K562 (cell line): ENCODE measurements around the gene LGALS7B. TPM values are rescaled to one million over a fixed set of nuclear protein-coding genes. Genes with fewer than 3 reads are reported as not detected.

Source experiments
- ADNP ChIP-seq: fragments of 200-800 bp; sonication (Bioruptor generic); IDR thresholded peaks from 2 replicates; pipeline ENCODE4 v1.6.1; 2016; ENCODE audit warnings: missing genetic modification characterization, missing compliant biosample characterization
- ATF3 ChIP-seq, 2 experiments: fragments of 450-650 bp in 1 of 2; sonication (generic) in 1 of 2; formaldehyde crosslinking in 1 of 2; IDR thresholded peaks in 1 of 2; conservative IDR thresholded peaks in 1 of 2; 2 replicates each; pipeline versions ENCODE4 v1.6.1 to v1.8.1; 2016 to 2023; ENCODE audit warnings: mild to moderate bottlenecking in 2 of 2, moderate library complexity in 2 of 2, inconsistent platforms in 1 of 2, missing genetic modification reagents in 1 of 2
- ATF7 ChIP-seq: fragments of 450-650 bp; IDR thresholded peaks from 2 replicates; pipeline ENCODE4 v1.7.1; 2014; ENCODE audit warnings: mild to moderate bottlenecking, moderate library complexity
- BCOR ChIP-seq: fragments of 450-650 bp; IDR thresholded peaks from 2 replicates; pipeline ENCODE4 v1.6.1; 2016
- COPS2 ChIP-seq: fragments of 450-650 bp; conservative IDR thresholded peaks from 2 replicates; pipeline ENCODE4 v1.6.1; 2016; ENCODE audit warnings: mild to moderate bottlenecking, moderate library complexity
- ERF ChIP-seq: fragments of 450-650 bp; formaldehyde crosslinking; IDR thresholded peaks from 2 replicates; pipeline ENCODE4 v1.4.0; 2020; ENCODE audit warnings: mild to moderate bottlenecking, mixed read lengths
- FOXJ2 ChIP-seq: fragments of 200-800 bp; sonication (Bioruptor generic); IDR thresholded peaks from 2 replicates; pipeline ENCODE4 v1.6.1; 2016; ENCODE audit warnings: missing genetic modification characterization, missing compliant biosample characterization
- HDAC8 ChIP-seq: fragments of 450-650 bp; IDR thresholded peaks from 2 replicates; pipeline ENCODE4 v1.6.1; 2016; ENCODE audit warnings: mild to moderate bottlenecking, missing genetic modification characterization, moderate library complexity, missing compliant biosample characterization
- PHF20 ChIP-seq: fragments of 450-650 bp; IDR thresholded peaks from 2 replicates; pipeline ENCODE4 v1.6.1; 2018; ENCODE audit not compliant: partially characterized antibody
- PTBP1 ChIP-seq: fragments of 200-400 bp; formaldehyde crosslinking; IDR thresholded peaks from 2 replicates; pipeline ENCODE4 v1.6.1; 2017; ENCODE audit warnings: low read depth, low read length
- RB1 ChIP-seq: fragments of 450-650 bp; IDR thresholded peaks from 2 replicates; pipeline ENCODE4 v1.6.1; 2017; ENCODE audit warnings: low read depth, mild to moderate bottlenecking
- RBBP5 ChIP-seq: fragments of 200-600 bp; sonication (generic); IDR thresholded peaks from 2 replicates; pipeline ENCODE4 v1.6.1; 2012; ENCODE audit warnings: borderline replicate concordance, mild to moderate bottlenecking, low read length, control low read depth, inconsistent platforms; ENCODE audit not compliant: insufficient read depth, poor library complexity, severe bottlenecking
- RBM34 ChIP-seq: fragments of 200-400 bp; formaldehyde crosslinking; IDR thresholded peaks from 2 replicates; pipeline ENCODE4 v1.6.1; 2018; ENCODE audit warnings: low read length, borderline replicate concordance; ENCODE audit not compliant: insufficient read depth
- RFX7 ChIP-seq: fragments of 250-450 bp; sonication (Bioruptor Pico); IDR thresholded peaks from 2 replicates; pipeline ENCODE4 v1.5.1; 2021; ENCODE audit warnings: mild to moderate bottlenecking
- SMARCC2 ChIP-seq: fragments of 450-650 bp; IDR thresholded peaks from 2 replicates; pipeline ENCODE4 v1.6.1; 2017; ENCODE audit warnings: antibody characterized with exemption, moderate library complexity, mild to moderate bottlenecking, low read depth
- TOE1 ChIP-seq, 2 experiments: fragments of 450-650 bp in 1 of 2; sonication (generic) in 1 of 2; formaldehyde crosslinking in 1 of 2; IDR thresholded peaks; 2 replicates each; pipeline versions ENCODE4 v1.7.1 to v1.8.0; 2016 to 2022; ENCODE audit warnings: borderline replicate concordance in 2 of 2, mild to moderate bottlenecking in 2 of 2, antibody characterized with exemption in 1 of 2, inconsistent platforms in 1 of 2, low read depth in 1 of 2, missing genetic modification reagents in 1 of 2, moderate library complexity in 1 of 2
- YBX1 ChIP-seq: fragments of 450-650 bp; IDR thresholded peaks from 2 replicates; pipeline ENCODE4 v1.7.1; 2016; ENCODE audit warnings: mild to moderate bottlenecking
- ZFX ChIP-seq: sonication (generic); formaldehyde crosslinking; IDR thresholded peaks from 2 replicates; pipeline ENCODE4 v1.8.0; 2022; ENCODE audit warnings: mild to moderate bottlenecking, missing genetic modification reagents, moderate library complexity
- polyA plus RNA-seq, 8 experiments: library from polyadenylated mRNA; depleted of rRNA in 4 of 8; stranded (reverse) in 5 of 8; unstranded in 3 of 8; fragments of >200 nt; fragmentation: Nextera tagmentation in 2 of 8; fragmentation: Illumina TruSeq in 1 of 8; extraction: Ambion mirVana in 2 of 8; extraction: Trizol in 1 of 8; gene quantifications; 2 replicates each; pipeline versions ENCODE4 v1.2.1 to v1.2.3, GENCODE V29; 2011 to 2014; ENCODE audit warnings: inconsistent platforms in 1 of 8, missing spikeins in 1 of 8
- total RNA-seq, 7 experiments: library from RNA; depleted of rRNA in 6 of 7; stranded (reverse); fragments of >200 nt in 6 of 7; fragmentation: Illumina TruSeq in 2 of 7; extraction: Trizol in 2 of 7; gene quantifications; 2 replicates each; pipeline versions ENCODE4 v1.2.1 to v1.2.3, GENCODE V29; 2011 to 2021; ENCODE audit warnings: low replicate concordance in 1 of 7
- TF ChIP-seq, protein P1 (sequence below): fragments of 450-650 bp; IDR thresholded peaks from 2 replicates; pipeline ENCODE4 v1.6.1; 2016; ENCODE audit warnings: low read depth, mild to moderate bottlenecking, moderate library complexity
- TF ChIP-seq, protein P2 (sequence below): fragments of 450-650 bp; IDR thresholded peaks from 2 replicates; pipeline ENCODE4 v1.7.1; 2018; ENCODE audit warnings: mild to moderate bottlenecking, low read depth; ENCODE audit not compliant: partially characterized antibody
- TF ChIP-seq, protein P3 (sequence below): fragments of 250-450 bp; sonication (Bioruptor Pico); IDR thresholded peaks from 2 replicates; pipeline ENCODE4 v1.4.0; 2020; ENCODE audit warnings: mild to moderate bottlenecking, moderate library complexity, borderline replicate concordance

Gene LGALS7B
- total and polyA plus RNA-seq, 9 of the 15 experiments (the other 6 are each of a cell fraction or from before 2014, with no cell fraction given) = not detected

- TF ChIP-seq, protein P1, sequence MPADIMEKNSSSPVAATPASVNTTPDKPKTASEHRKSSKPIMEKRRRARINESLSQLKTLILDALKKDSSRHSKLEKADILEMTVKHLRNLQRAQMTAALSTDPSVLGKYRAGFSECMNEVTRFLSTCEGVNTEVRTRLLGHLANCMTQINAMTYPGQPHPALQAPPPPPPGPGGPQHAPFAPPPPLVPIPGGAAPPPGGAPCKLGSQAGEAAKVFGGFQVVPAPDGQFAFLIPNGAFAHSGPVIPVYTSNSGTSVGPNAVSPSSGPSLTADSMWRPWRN = no peak
- TF ChIP-seq ZFX (CRISPR knock-in tag) = no peak
- TF ChIP-seq RFX7 = no peak
- TF ChIP-seq RB1 = no peak
- no peak for TF ChIP-seq COPS2
- no peak for TF ChIP-seq HDAC8 (tag)
- TF ChIP-seq BCOR = peak; percentile 46; the same call in 1 of the 2 replicates
- TF ChIP-seq TOE1 (IDR thresholded peaks at IDR 0.05; ENCODE audit: borderline replicate concordance) = no peak
- no peak for TF ChIP-seq TOE1 (CRISPR knock-in tag; IDR thresholded peaks at IDR 0.05; ENCODE audit: borderline replicate concordance, low read depth)
- TF ChIP-seq, protein P2, sequence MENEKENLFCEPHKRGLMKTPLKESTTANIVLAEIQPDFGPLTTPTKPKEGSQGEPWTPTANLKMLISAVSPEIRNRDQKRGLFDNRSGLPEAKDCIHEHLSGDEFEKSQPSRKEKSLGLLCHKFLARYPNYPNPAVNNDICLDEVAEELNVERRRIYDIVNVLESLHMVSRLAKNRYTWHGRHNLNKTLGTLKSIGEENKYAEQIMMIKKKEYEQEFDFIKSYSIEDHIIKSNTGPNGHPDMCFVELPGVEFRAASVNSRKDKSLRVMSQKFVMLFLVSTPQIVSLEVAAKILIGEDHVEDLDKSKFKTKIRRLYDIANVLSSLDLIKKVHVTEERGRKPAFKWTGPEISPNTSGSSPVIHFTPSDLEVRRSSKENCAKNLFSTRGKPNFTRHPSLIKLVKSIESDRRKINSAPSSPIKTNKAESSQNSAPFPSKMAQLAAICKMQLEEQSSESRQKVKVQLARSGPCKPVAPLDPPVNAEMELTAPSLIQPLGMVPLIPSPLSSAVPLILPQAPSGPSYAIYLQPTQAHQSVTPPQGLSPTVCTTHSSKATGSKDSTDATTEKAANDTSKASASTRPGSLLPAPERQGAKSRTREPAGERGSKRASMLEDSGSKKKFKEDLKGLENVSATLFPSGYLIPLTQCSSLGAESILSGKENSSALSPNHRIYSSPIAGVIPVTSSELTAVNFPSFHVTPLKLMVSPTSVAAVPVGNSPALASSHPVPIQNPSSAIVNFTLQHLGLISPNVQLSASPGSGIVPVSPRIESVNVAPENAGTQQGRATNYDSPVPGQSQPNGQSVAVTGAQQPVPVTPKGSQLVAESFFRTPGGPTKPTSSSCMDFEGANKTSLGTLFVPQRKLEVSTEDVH = no peak
- no peak for TF ChIP-seq PHF20
- TF ChIP-seq YBX1 = no peak
- TF ChIP-seq, protein P3, sequence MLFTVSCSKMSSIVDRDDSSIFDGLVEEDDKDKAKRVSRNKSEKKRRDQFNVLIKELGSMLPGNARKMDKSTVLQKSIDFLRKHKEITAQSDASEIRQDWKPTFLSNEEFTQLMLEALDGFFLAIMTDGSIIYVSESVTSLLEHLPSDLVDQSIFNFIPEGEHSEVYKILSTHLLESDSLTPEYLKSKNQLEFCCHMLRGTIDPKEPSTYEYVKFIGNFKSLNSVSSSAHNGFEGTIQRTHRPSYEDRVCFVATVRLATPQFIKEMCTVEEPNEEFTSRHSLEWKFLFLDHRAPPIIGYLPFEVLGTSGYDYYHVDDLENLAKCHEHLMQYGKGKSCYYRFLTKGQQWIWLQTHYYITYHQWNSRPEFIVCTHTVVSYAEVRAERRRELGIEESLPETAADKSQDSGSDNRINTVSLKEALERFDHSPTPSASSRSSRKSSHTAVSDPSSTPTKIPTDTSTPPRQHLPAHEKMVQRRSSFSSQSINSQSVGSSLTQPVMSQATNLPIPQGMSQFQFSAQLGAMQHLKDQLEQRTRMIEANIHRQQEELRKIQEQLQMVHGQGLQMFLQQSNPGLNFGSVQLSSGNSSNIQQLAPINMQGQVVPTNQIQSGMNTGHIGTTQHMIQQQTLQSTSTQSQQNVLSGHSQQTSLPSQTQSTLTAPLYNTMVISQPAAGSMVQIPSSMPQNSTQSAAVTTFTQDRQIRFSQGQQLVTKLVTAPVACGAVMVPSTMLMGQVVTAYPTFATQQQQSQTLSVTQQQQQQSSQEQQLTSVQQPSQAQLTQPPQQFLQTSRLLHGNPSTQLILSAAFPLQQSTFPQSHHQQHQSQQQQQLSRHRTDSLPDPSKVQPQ (CRISPR knock-in tag) = no peak
- no peak for TF ChIP-seq ATF7
- peak; percentile 29; the same call in 1 of the 2 replicates for TF ChIP-seq SMARCC2
- no peak for TF ChIP-seq PTBP1
- no peak for TF ChIP-seq ERF (CRISPR knock-in tag)
- peak; percentile 90 for TF ChIP-seq ADNP (tag)
- TF ChIP-seq FOXJ2 (tag) = no peak
- TF ChIP-seq RBM34 = no peak
- TF ChIP-seq RBBP5 = no peak
- TF ChIP-seq ATF3 (IDR thresholded peaks at IDR 0.05) = peak; percentile 56
- no peak for TF ChIP-seq ATF3 (CRISPR knock-in tag; conservative IDR thresholded peaks at IDR 0.05)
Observed at GRCh38 chr19:38784224-38784623, 4.8 kb upstream of the LGALS7B start (continued).
